B cell (primary cell): ENCODE measurements around the gene CCDC88B. TPM values are rescaled to one million over a fixed set of nuclear protein-coding genes. Genes with fewer than 3 reads are reported as not detected.

ENCODE experiments used
- ATAC-seq: fragments of 200-7000 bp; cut with Tn5 transposase; one replicate; pipeline ENCODE4 v1.10.0; 2021; ENCODE audit warnings: low read depth, mild to moderate bottlenecking, moderate number of reproducible peaks, moderate library complexity
- CTCF ChIA-PET: fragments of 350-600 bp; sonication (Branson Sonifier 250); formaldehyde crosslinking; loops from one replicate; lab custom pipeline; 2021; ENCODE audit warnings: antibody characterized with exemption, inconsistent platforms; lab: Charles Lee
- POLR2A ChIA-PET: fragments of 350-600 bp; sonication (Branson Sonifier 250); formaldehyde crosslinking; loops from one replicate; lab custom pipeline; 2021; ENCODE audit warnings: antibody characterized with exemption; lab: Charles Lee
- DNase-seq: peaks from one replicate; pipeline ENCODE4 v3.0.0; 2013
- H2AFZ ChIP-seq: 2 replicates; pipeline ENCODE4 v1.6.1; 2012; ENCODE audit warnings: mild to moderate bottlenecking, low read depth, low read length; ENCODE audit not compliant: insufficient read depth, poor library complexity, severe bottlenecking
- H3K27ac ChIP-seq, 2 donors: 1 replicate in 1 of 2; 2 replicates in 1 of 2; pipeline ENCODE4 v1.5.1; 2012 to 2013; ENCODE audit warnings: low read length in 2 of 2, mild to moderate bottlenecking in 2 of 2, moderate library complexity in 1 of 2
- H3K27me3 ChIP-seq, 4 experiments: fragments of 200-600 bp in 1 of 4; sonication (generic) in 1 of 4; replicated peaks in 1 of 4; 1 replicate in 2 of 4; 2 replicates in 2 of 4; pipeline versions ENCODE4 v1.6.1 to v1.7.0; 2013 to 2016; ENCODE audit warnings: low read length in 3 of 4, mild to moderate bottlenecking in 2 of 4, mixed read lengths in 1 of 4, moderate library complexity in 1 of 4; ENCODE audit not compliant: insufficient read depth in 4 of 4, control insufficient read depth in 3 of 4; ENCODE audit errors: control extremely low read depth in 1 of 4
- H3K36me3 ChIP-seq, 2 experiments: replicated peaks in 1 of 2; 1 replicate in 1 of 2; 2 replicates in 1 of 2; pipeline versions ENCODE4 v1.6.1 to v1.7.1; 2013; ENCODE audit warnings: low read length in 1 of 2; ENCODE audit not compliant: insufficient read depth in 2 of 2, control insufficient read depth in 1 of 2; ENCODE audit errors: control extremely low read depth in 1 of 2, extremely low read depth in 1 of 2
- H3K4me1 ChIP-seq, 2 donors: fragments of 200-600 bp in 1 of 2; sonication (generic) in 1 of 2; 1 replicate in 1 of 2; 2 replicates in 1 of 2; pipeline versions ENCODE4 v1.5.1 to v1.6.1; 2013 to 2017; ENCODE audit warnings: low read length in 2 of 2; ENCODE audit not compliant: control insufficient read depth in 2 of 2, insufficient read depth in 2 of 2
- H3K4me2 ChIP-seq: replicated peaks from 2 replicates; pipeline ENCODE3; 2012; ENCODE audit warnings: mild to moderate bottlenecking, low read depth, low read length; ENCODE audit not compliant: poor library complexity, severe bottlenecking
- H3K4me3 ChIP-seq, 5 experiments: fragments of 200-600 bp in 1 of 5; sonication (generic) in 1 of 5; 1 replicate in 3 of 5; 2 replicates in 2 of 5; pipeline versions ENCODE4 v1.5.1 to v1.7.0; 2011 to 2016; ENCODE audit warnings: low read length in 4 of 5, mild to moderate bottlenecking in 4 of 5, low read depth in 2 of 5, control low read depth in 1 of 5, moderate library complexity in 1 of 5; ENCODE audit not compliant: insufficient read depth in 1 of 5; ENCODE audit errors: control extremely low read depth in 1 of 5, extremely low read depth in 1 of 5
- H3K79me2 ChIP-seq: fragments of 200-600 bp; sonication (generic); one replicate; pipeline ENCODE4 v1.6.0; 2016; ENCODE audit warnings: low read length; ENCODE audit not compliant: control insufficient read depth, insufficient read depth
- H3K9ac ChIP-seq: fragments of 200-600 bp; sonication (generic); 2 replicates; pipeline ENCODE4 v1.6.1; 2017; ENCODE audit warnings: mild to moderate bottlenecking, low read length, moderate library complexity
- H3K9me3 ChIP-seq, 3 donors: one replicate each; pipeline versions ENCODE4 v1.6.1 to v1.7.1; 2013; ENCODE audit warnings: low read length in 2 of 3; ENCODE audit not compliant: control insufficient read depth in 2 of 3, insufficient read depth in 1 of 3; ENCODE audit errors: control extremely low read depth in 1 of 3
- H4K20me1 ChIP-seq: 2 replicates; pipeline ENCODE4 v1.6.0; 2012; ENCODE audit warnings: mild to moderate bottlenecking, low read length; ENCODE audit not compliant: insufficient read depth, control insufficient read depth, poor library complexity, severe bottlenecking
- H3K27ac Mint-ChIP-seq: one replicate; pipeline ENCODE4 v1.8.0; 2021; ENCODE audit warnings: mixed read lengths
- H3K27me3 Mint-ChIP-seq: one replicate; pipeline ENCODE4 v1.8.0; 2021; ENCODE audit warnings: mixed read lengths
- H3K4me1 Mint-ChIP-seq: one replicate; pipeline ENCODE4 v1.8.0; 2021; ENCODE audit warnings: mixed read lengths
- H3K4me3 Mint-ChIP-seq: one replicate; pipeline ENCODE4 v1.8.0; 2021; ENCODE audit warnings: mixed read lengths
- H3K9me3 Mint-ChIP-seq: one replicate; pipeline ENCODE4 v1.8.0; 2022; ENCODE audit warnings: mixed read lengths; ENCODE audit not compliant: insufficient read depth
- EZH2 ChIP-seq: IDR thresholded peaks from 2 replicates; pipeline ENCODE4 v1.6.1; 2012; ENCODE audit warnings: borderline replicate concordance, low read depth, mild to moderate bottlenecking, moderate library complexity, low read length; ENCODE audit not compliant: insufficient read depth, poor library complexity, severe bottlenecking
- WGBS: methylation state at CpG from one replicate; pipeline ENCODE4 v1.1.5; 2013; ENCODE audit warnings: missing lambda C conversion rate; ENCODE audit not compliant: insufficient coverage; 5-methylcytosine and 5-hydroxymethylcytosine counted together
- intact Hi-C: fragments of 100-400 bp; cut with micrococcal nuclease; formaldehyde crosslinking; loops from one replicate; pipeline ENCODE4 v1.10.0; 2022
- polyA plus RNA-seq: library from polyadenylated mRNA; depleted of rRNA; stranded (reverse); fragments of >200 nt; gene quantifications from 2 replicates; pipeline ENCODE4 v1.2.3, GENCODE V29; 2012
- total RNA-seq, 2 donors: library from RNA; stranded (reverse); fragments of 120-200 nt in 1 of 2; gene quantifications; 1 replicate in 1 of 2; 2 replicates in 1 of 2; pipeline versions ENCODE4 v1.2.3 to v1.2.4, GENCODE V29; 2013 to 2022
- TF ChIP-seq, protein P1 (sequence below): fragments of 200-600 bp; IDR thresholded peaks from one replicate; pipeline ENCODE4 v1.8.0; 2022; ENCODE audit warnings: antibody characterized with exemption, mild to moderate bottlenecking

The CCDC88B gene
- total and polyA plus RNA-seq, 2 donors (not counting 1 experiment from before 2014, with no cell fraction given) = 172 to 208 TPM

DNA sequence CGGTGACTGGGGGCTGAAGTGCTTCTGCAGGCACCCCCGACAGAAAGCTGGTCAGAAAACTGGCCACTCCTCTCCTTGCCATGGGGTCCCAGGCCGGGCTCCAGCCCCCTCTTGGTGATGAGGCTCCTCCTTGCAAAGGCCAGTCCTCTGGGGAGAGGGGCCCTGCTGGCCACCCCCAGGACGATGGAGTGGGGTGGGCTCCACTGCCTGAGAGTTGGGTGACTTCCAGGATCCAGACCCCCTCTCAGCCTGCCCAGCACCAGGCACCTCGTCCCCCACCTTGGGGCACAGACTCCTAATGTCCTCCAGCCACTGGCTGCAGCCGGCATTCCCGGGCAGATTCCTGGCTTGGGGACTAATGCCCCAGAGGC lies 18.5 kb downstream of the CCDC88B start:
- Histone ChIP-seq H3K4me3 (peak overlapping the region; percentile 26 to 86 (median 72)), H3K4me2 (peak overlapping the region; percentile 93), H3K36me3 (peaks cover 0 to 18% of the 10 kb centered on the region in 2 experiments), H4K20me1 (peaks cover 45% of the 10 kb centered on the region), H3K9ac (peak overlapping the region; percentile 73), H3K79me2 (peaks cover 11% of the 10 kb centered on the region), H3K27me3 (no peaks in the 10 kb centered on the region), H3K9me3 (no peaks in the 10 kb centered on the region), H3K4me1 (peaks cover 27 to 52% of the 10 kb centered on the region in 2 donors), H2AFZ (peak overlapping the region; percentile 86), H3K27ac (peak overlapping the region; percentile 12 to 46)
- H3K4me3 Mint-ChIP-seq = peak overlapping the region; percentile 75
- DNase-seq = peak; percentile 35
- no peak for TF ChIP-seq EZH2
- TF ChIP-seq, protein P1, sequence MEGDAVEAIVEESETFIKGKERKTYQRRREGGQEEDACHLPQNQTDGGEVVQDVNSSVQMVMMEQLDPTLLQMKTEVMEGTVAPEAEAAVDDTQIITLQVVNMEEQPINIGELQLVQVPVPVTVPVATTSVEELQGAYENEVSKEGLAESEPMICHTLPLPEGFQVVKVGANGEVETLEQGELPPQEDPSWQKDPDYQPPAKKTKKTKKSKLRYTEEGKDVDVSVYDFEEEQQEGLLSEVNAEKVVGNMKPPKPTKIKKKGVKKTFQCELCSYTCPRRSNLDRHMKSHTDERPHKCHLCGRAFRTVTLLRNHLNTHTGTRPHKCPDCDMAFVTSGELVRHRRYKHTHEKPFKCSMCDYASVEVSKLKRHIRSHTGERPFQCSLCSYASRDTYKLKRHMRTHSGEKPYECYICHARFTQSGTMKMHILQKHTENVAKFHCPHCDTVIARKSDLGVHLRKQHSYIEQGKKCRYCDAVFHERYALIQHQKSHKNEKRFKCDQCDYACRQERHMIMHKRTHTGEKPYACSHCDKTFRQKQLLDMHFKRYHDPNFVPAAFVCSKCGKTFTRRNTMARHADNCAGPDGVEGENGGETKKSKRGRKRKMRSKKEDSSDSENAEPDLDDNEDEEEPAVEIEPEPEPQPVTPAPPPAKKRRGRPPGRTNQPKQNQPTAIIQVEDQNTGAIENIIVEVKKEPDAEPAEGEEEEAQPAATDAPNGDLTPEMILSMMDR = no peak
- H3K9me3 Mint-ChIP-seq = no peaks in the 10 kb centered on the region
- no peaks in the 10 kb centered on the region for H3K27me3 Mint-ChIP-seq
- H3K27ac Mint-ChIP-seq = no peak overlapping the region
- ChIA-PET CTCF (interaction anchor here (0.8 to 10.2 kb wide), 5 partner anchors 13 to 154 kb away, joined by 3 to 188 read pairs (median 6); partner anchors contain the start of genes PRDX5 and TRMT112), POLR2A (interaction anchor here (1.0 kb wide), 1 partner anchor 41 kb away, joined by 3 read pairs; the partner anchor contains the start of genes PRDX5 and TRMT112)
- no peak for ATAC-seq
- WGBS = 35% methylated on average over 5 of the region's 7 CpGs
- H3K4me1 Mint-ChIP-seq = peaks cover 43% of the 10 kb centered on the region
- intact Hi-C loops = loop anchor here (5.0 kb wide), 1 partner anchor 89 kb away; no protein-coding TSS in a partner anchor
